GM12872 (cell line): ENCODE data around the gene CRABP1.

Experiments
- TF ChIP-seq, protein P1 (sequence below): IDR thresholded peaks from 3 replicates; pipeline ENCODE4 v1.5.1; 2011; ENCODE audit warnings: low read depth, mild to moderate bottlenecking, low read length, moderate library complexity; ENCODE audit not compliant: insufficient read depth

CRABP1 gene

DNA sequence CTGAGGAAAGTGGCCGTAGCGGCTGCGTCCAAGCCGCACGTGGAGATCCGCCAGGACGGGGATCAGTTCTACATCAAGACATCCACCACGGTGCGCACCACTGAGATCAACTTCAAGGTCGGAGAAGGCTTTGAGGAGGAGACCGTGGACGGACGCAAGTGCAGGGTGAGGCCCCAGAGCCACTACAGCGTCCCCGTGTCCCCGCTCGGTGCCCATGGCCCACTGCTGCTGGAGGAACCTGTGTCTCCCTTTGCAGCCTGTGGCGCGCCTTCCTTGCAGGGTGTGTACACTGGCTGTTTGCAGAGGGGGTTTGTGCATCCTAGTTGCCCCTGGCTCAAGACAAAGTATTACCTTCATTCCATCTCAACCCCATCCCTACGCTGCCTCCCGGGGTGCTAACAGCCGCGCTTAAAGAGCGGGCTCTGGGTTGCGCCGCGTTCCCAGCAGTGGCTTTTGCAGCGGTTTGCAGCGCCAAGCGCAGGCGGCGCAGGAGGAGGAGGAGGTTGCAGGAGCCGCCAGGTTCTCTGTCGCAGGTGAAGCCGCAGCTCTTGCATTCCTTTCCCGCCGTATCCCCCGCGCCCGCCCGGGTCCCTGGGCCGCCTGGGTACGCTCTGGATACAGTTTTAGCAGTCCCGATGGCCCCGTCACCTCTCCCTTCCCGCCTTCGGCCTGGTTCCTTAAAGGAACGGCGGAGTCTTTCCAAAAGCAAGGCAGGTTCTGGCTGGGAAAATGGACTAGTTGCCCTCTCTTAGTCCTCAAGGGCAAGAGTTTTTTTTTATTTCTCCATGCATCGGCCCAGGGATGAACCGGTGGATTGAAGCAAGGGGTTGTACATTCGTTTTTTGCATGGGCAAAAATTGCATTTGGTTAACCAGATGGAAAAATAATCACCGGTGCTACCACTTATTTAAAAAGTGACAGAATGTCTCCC, 1.2 kb downstream of the CRABP1 start:
- TF ChIP-seq, protein P1, sequence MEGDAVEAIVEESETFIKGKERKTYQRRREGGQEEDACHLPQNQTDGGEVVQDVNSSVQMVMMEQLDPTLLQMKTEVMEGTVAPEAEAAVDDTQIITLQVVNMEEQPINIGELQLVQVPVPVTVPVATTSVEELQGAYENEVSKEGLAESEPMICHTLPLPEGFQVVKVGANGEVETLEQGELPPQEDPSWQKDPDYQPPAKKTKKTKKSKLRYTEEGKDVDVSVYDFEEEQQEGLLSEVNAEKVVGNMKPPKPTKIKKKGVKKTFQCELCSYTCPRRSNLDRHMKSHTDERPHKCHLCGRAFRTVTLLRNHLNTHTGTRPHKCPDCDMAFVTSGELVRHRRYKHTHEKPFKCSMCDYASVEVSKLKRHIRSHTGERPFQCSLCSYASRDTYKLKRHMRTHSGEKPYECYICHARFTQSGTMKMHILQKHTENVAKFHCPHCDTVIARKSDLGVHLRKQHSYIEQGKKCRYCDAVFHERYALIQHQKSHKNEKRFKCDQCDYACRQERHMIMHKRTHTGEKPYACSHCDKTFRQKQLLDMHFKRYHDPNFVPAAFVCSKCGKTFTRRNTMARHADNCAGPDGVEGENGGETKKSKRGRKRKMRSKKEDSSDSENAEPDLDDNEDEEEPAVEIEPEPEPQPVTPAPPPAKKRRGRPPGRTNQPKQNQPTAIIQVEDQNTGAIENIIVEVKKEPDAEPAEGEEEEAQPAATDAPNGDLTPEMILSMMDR: no peak

DNA sequence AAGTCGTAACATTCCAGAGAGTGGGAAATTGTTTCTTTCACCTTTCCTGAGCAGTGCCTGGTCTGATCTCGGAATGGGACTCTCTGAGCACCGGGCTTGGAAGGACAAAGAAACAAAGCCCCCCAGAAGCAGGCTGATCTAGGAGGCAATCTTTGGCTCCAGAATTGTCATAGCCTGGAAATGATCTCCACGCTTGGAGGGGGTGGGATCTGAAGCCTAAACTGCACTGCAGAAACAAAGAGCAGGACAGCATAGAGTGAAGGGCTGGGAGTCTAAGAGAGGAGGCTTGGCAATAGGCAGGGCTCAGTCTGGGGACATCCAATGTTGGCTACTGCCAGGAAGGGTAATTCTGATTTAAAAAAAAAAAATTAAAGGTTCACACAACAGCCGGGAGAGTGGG, 1.9 kb downstream of the CRABP1 start:
- TF ChIP-seq, protein P1: no peak

DNA sequence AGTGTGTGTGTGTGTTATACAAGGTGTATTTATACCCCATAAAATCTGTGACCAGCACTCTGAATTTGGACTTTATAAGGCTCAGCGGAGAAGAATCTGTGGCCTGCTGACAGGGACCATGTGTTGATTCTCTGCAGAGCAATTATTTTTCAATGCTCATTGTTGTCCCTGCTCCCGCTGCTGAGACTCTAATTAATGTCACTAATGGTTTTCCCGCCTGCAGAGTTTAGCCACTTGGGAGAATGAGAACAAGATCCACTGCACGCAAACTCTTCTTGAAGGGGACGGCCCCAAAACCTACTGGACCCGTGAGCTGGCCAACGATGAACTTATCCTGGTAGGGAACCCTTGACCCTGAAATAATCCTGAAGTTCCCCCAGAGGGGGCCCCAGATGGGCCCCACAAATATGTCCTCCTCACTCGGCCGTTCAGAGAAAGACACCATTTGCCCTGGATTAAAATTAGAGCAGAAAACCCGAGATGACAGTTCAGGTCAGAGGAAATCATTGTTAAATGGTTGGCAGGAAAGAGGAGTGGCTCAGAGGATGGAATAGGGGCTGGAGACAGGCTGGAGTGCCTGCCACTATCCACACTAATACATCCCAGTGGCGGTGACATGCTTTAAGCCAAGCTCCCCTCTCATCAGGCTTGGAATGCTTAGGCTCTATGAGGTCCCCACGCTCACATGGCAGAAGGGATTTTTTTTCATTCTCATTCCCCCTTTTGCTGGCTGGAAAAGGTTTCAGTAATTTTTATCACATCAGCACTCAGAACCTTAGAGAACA, 3.3 kb downstream of the CRABP1 start:
- TF ChIP-seq, protein P1: no peak

DNA sequence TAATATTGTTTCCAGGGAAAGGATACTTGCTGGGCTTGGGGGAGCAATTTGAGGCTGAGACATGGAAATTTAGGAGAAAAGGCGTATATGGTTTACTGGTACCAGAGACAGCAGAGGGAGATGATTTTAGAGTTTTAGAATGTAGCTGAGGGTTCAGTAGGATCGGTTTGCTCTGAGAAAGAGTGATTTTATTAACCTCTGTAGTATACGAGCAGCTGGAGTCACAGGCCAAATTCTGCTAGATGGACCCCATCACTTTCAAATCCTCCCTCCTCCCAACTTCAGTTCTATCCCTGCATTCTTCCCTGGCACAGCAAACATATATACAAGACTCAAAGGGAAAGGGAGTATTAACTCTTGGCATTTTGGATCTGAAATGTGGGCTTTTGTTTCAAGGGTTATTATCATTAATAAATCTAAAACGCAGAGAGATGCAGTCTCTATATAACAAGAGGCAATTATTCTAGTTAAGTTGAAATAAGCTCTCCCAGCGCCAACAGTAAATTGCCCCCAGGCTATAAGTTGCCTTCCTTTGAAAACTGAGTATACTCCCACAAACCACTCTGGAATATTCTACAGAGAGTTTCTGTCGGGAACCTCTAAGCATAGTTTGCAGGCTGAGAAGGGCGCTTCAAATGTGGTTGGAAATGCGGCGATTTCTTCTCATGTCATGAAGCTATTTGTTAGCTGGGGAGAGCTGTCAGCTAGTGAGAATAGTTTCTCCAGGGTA, 5.4 kb downstream of the CRABP1 start:
- TF ChIP-seq, protein P1: no peak

DNA sequence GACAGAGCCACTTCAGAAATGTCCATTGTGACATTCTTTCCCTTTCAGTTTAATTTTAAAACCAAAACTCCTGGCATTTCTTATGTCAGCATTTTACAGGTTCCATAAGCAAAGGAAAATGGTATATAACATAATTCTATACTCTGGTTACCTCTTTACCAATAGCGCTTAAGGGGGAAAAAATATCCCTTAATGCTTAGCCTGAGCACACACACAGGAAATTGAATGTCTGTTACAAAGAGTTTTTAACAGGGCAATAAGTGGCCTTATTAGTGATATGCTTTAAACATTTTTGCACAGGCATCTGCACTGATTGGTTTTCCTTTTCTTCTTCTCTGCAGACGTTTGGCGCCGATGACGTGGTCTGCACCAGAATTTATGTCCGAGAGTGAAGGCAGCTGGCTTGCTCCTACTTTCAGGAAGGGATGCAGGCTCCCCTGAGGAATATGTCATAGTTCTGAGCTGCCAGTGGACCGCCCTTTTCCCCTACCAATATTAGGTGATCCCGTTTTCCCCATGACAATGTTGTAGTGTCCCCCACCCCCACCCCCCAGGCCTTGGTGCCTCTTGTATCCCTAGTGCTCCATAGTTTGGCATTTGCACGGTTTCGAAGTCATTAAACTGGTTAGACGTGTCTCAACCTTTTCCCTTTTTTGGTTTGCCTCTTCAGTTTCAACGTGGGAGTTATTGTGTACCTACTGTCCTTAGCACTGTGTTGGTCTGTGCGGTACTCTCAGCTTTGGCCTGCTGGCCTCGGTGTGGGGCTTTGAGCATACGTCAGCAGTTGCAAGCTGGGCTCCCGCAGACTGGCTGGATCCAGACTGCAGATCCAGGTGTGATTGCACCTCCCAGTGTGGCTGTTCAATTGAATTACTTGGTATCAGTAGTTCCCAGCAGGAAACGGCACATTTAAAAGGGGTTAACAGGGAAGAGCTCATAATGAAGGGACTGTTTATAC, 7.7 kb downstream of the CRABP1 start:
- TF ChIP-seq, protein P1: no peak

DNA sequence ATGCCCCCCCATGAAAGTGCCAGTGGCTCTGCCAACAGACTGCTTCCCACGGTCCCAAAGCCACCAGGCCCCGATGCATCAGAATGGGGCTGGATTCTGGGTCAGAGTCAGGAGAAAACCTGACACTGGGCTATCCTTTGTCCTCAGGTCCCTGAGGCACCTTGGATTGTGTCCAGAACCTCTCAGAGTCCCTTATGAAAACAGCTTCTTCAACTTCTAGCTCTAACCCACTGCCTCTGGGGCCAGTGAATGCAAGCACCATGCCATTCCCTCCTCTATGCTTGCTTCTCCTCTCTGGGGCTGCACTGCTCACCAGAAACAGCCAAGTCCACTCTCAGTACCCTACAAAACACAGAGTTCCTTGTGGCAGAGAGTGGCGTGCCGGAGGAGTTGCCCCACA, 9.9 kb downstream of the CRABP1 start:
- TF ChIP-seq, protein P1: no peak
